Measurements from ENCODE around the gene FAM234B. TPM values are rescaled to one million over a fixed set of nuclear protein-coding genes. Genes with fewer than 3 reads are reported as not detected.

The FAM234B gene
- total RNA-seq, 1 donor from 2014 or later: 9.0 TPM

- no peak for DNase-seq
These were observed 49.1 kb downstream of the FAM234B start for GRCh38 chr12:13093191-13093847.

GRCh38 chr12:13093848-13094220 lies 49.7 kb downstream of the FAM234B start:
- DNase-seq: no peak

GRCh38 chr12:13094367-13094766 lies 50.2 kb downstream of the FAM234B start:
- DNase-seq: no peak

GRCh38 chr12:13095266-13095995 lies 51.2 kb downstream of the FAM234B start:
- no peak for DNase-seq

- peak; percentile 82 for DNase-seq
These were observed 53.4 kb downstream of the FAM234B start for GRCh38 chr12:13097491-13098011.

- DNase-seq: peak; percentile 74
These were observed 55.1 kb downstream of the FAM234B start for GRCh38 chr12:13099066-13099843.

DNA sequence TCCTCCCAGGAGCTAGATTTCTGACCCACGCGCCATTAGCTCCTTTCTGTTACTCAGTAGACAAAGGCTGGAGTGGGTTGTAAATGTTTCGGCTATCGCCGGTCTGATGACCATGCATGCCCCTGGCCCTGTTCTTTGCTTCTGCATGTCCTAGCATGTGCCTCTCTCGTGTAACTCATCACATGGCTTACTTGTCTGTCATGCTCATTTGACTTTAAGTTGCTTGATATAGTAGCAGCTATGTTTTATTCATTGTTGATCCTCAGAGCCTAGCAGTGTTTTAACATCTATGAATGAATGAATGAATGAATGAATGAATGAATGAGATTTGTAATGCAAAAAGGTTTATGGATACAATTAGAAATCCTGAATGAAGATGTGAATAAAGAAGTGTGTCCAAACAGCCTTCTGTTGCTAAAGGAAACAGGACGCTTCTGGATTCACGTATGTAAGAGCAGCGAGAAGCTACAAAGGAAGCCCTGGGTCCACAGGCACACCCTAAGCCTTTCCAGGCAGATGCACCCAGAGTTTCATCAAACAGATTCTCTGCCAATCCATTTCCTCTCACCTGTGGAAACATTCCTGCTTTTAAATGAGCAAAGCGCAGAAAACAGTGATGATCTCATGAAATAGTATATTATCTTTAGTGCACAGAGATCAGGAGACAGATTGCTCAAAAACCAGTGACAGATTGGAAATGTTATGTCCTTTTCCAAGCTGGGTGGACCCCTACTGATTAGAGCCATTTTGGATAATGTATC lies 55.8 kb downstream of the FAM234B start:
- DNase-seq: peak; percentile 50

DNA sequence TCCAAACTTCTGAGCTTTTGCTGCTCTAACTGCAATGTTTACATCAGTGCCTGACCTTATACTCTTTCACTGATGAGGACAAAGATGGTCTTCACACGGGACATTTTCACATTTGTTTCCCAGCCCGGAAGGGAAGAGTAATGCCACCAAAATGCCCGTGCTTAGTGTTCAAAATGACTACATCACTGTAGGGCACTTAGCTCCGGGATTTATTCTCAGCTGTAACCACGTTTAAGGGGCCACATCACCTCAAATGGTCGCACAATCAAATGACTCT lies 56.4 kb downstream of the FAM234B start:
- no peak for DNase-seq

DNA sequence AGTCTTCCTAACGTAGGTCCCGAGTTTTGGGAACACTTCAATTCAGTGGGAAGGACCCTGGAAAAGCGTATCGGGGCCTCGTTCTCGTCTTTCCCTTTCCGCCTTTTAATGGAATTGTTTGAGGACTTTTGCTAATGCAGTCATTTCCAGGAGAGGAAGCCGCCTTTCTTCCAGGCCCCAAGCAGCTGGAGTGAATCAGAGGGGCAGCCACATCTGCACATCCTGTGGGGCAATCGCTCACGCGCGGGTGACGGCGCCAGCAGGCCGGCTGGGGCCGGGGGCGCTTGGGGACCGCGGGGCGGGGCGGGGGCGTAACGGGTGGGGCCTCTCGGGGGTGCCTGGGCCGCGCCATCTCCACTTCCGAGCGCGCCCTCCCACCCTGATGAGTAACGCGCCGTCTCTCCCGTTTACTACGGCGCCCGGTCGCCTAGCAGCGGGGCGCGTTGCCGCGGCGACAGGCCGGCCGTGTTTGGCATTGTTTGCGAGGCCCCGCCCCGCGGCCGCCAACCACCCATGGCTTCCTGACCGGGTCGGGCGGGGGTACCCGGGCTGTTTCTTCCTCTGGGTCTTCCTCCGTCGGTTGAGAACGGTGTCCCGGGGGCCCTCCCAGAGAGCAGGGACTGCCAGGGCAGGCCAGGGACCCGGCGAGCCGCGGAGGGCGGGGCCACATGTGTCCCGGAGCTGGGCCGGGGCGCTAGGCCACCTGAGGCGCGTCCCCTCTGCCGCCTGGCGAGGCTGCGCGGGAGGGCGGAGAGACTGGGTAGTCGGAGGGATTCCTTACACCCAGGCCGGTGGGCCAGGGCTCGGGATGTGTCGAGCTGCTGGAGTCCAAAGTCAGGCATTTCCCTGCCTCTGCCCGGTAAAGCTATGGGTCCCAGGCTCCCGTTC lies 56.9 kb downstream of the FAM234B start:
- DNase-seq: peak; percentile 94

GRCh38 chr12:13101821-13102375 lies 57.7 kb downstream of the FAM234B start:
- DNase-seq: peak; percentile 9

DNA sequence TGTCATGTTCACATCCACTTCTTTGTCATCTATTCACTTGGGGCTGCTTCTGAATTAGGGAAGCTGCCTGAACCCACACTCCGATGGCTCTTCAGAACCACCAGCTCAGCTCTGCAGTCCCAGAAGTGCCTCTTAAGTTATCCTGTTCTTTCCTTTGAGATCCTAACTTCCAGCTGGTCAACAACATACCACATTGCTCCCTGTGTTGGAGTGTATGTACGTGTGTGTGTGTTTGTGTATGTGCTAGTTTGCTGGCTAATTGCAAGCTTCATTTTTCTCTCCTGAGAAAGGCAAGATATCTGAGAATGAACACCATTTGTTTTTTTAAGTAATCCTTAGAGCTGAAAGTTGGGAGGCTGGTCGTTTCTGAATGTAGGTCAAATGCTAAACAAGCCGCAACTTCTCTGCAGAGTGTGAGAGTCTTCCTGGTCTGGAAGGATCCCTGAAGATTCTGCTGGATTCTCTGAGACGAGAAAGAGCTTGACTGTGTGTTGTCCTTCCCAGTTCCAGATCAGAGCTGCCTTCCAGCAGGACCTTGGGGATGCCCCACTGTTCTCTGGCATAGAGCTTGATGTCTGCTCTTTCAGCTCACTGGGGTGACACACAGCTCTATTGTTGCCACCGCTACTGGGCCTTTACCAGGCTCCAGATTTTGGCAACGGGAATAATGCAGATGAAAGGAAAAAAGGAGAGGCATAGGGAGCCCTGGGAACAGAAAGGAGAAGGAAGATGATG lies 58.4 kb downstream of the FAM234B start:
- DNase-seq: peak; percentile 29

GRCh38 chr12:13103391-13104033 lies 59.3 kb downstream of the FAM234B start, which contains the start of gene GSG1:
TSS of gene GSG1 (minus strand) at chr12:13103667. CDS start at chr12:13103512, 155 bp downstream.
- no peak for DNase-seq

DNA sequence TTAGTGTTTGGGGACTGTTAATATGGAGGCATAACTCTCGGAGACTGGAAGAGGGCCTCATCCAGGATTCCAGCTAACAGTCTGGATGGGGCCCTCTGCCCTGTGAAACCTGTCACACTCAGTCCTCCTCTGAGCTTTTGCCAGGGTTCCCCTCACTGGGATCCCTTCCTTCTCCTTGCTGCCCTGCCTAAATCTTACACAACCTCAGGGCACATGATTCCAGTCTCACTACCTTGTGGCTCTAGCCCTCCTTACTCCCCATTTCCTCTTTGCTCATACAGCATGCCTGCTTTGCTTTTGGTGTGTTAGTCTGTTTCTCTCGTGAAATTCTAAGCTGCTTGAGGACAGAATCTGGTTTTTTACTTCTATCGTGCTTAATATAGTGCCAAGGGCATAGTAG lies 60.2 kb downstream of the FAM234B start:
- no peak for DNase-seq

GRCh38 chr12:13105781-13106180 lies 61.6 kb downstream of the FAM234B start:
- no peak for DNase-seq

DNA sequence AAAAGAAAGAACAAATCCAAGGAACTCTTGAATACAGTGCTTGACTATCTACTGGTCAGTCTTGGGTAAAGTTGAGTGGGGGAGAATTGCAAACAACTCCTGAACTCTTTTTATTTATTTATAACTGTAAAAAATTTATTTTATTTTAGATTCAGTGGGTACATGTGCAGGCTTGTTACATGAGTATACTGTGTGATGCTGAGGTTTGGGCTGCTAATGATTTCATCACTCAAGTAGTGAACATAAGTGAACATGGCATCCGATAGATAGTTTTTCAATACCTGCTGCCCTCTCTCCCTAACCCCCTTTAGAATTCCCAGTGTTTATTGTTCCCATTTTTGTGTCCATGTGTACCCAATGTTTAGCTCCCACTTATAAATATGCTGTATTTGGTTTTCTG lies 62.5 kb downstream of the FAM234B start:
- DNase-seq: no peak

DNA sequence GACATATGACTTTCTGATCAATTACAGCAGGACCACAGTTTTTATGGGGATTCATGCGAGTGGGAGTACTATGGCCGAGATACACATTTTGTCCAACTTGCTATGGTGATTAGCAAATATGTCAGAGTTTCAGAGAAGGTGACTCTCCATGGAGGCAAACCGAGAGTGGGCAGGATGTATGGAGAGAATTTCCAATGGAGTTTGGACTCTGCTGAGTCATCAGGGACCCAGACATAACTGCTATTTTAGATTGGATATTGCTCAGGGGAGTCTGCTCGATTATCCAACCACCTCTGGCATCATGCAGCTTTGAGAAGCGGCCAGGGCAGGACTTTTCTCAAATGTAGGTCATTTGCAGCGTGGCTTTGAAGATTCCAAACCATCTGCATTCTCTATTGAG lies 68.8 kb downstream of the FAM234B start:
- no peak for DNase-seq

DNA sequence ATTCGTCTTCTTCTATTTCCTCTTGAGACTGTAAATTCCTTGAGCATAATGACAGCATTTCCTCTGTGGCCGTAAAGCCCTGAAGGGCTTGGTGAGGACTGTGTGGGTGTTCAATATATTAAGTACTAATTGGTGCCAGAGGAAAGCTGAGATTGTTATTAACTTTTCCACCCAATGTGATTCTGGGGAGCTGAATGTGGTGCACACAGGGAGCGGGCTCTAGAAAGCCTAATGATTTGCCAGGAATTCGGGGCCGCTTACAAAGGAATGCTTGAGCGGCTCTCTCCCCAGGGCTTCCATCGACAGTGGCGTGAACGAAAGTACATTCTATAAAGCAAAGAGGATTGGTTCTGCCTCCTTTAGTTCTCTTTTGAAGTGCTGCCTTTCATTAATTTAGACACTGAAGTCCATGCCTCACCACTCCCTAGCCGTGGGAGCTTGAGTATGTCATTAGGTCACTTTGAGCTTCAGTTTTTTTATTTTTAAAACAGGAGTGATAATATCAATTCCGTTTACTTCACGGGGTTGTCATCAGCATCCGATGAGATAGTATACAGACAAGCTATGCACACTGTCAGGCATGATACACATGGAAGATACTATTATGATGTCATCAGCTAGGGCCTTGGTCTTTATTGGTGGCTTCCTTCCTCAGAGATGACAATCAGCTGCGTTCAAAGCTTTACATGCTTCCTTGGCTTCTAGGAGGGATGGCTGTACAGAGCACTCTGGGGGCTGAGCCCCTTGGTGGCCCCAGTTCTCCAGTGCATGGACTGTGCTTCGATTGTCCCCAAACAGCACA lies 70.3 kb downstream of the FAM234B start:
- DNase-seq: peak; percentile 43

DNA sequence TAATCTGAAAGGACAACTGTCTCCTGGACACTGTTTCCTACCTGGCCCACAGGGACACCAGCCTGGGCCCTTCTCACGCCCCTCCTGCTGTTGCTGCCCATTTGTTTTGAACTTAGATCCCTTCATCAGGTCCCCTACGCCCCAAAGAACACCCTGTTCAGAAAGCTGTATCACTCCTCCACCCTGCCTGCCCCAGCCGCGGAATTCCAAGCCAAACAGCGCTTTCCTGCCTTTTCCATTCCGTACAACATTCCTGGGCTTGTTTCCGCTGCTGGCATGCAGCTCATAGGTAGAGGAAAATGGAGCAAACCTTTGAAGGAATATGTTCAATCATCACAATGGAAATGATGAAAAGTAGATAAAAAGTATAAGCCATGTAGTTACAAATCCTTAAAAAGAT lies 72.1 kb downstream of the FAM234B start:
- DNase-seq: peak; percentile 15

GRCh38 chr12:13117029-13117428 lies 72.8 kb downstream of the FAM234B start:
- DNase-seq: no peak
